Suppressor macrophage treated with lipopolysaccharide for 1 hour (primary cell): ENCODE results near the gene RFX3.

ENCODE experiments used
- DNase-seq, 3 donors: peaks; one replicate each; pipeline ENCODE4 v3.0.0-alpha.2; 2020 to 2022

RFX3 gene

GRCh38 chr9:3191715-3192114 is 334.1 kb downstream of the RFX3 start:
- DNase-seq = no peak

GRCh38 chr9:3189113-3189861 is 336.5 kb downstream of the RFX3 start:
- DNase-seq = no peak

GRCh38 chr9:3186751-3187150 is 339.1 kb downstream of the RFX3 start:
- no peak for DNase-seq

GRCh38 chr9:3181049-3181953 is 344.5 kb downstream of the RFX3 start:
- DNase-seq = peak; percentile 23 to 52 (median 26)

- DNase-seq = no peak
Observed at GRCh38 chr9:3180696-3181048, 345.1 kb downstream of the RFX3 start.

GRCh38 chr9:3179711-3180110 is 346.1 kb downstream of the RFX3 start:
- no peak for DNase-seq

- no peak for DNase-seq
Observed at GRCh38 chr9:3177936-3178335, 347.9 kb downstream of the RFX3 start.

- no peak for DNase-seq
Observed at GRCh38 chr9:3177146-3177761, 348.5 kb downstream of the RFX3 start.

GRCh38 chr9:3173374-3173773 is 352.4 kb downstream of the RFX3 start:
- DNase-seq = no peak

- DNase-seq = no peak
Observed at GRCh38 chr9:3170819-3171218, 355.0 kb downstream of the RFX3 start.
